ENCODE data around the gene C10orf143.
"Not testable (repeated sequence)": the region's sequence is repeated elsewhere in the genome, so short reads cannot be mapped to it uniquely, and the experiment has no call there.

C10orf143 gene

GRCh38 chr10:130025811-130026485 lies 84.7 kb downstream of the C10orf143 start:
- TF ChIP-seq CTCF (IDR thresholded peaks at IDR 0.05): no peak
- no peak for DNase-seq (ENCODE audit: low spot score)
- no peak overlapping the region for H3K27ac ChIP-seq
- no peak overlapping the region for H3K4me3 ChIP-seq

GRCh38 chr10:130025326-130025725 lies 85.3 kb downstream of the C10orf143 start:
- Histone ChIP-seq H3K27ac (no peak overlapping the region), H3K4me3 (no peak overlapping the region)
- TF ChIP-seq CTCF (IDR thresholded peaks at IDR 0.05): no peak
- DNase-seq (ENCODE audit: low spot score): no peak

- H3K27ac ChIP-seq: no peak overlapping the region
- TF ChIP-seq CTCF (IDR thresholded peaks at IDR 0.05): no peak
- H3K4me3 ChIP-seq: no peak overlapping the region
- no peak for DNase-seq (ENCODE audit: low spot score)
Measured at GRCh38 chr10:130024779-130025325, 85.8 kb downstream of the C10orf143 start.

GRCh38 chr10:130024326-130024725 lies 86.3 kb downstream of the C10orf143 start:
- DNase-seq (ENCODE audit: low spot score); H3K27ac ChIP-seq; H3K4me3 ChIP-seq: not testable (repeated sequence)

GRCh38 chr10:130023454-130024230 lies 87.0 kb downstream of the C10orf143 start:
- TF ChIP-seq CTCF (IDR thresholded peaks at IDR 0.05): no peak
- DNase-seq (ENCODE audit: low spot score): peak; percentile 69
- Histone ChIP-seq H3K27ac (no peak overlapping the region), H3K4me3 (no peak overlapping the region)

GRCh38 chr10:130022511-130023299 lies 87.9 kb downstream of the C10orf143 start:
- Histone ChIP-seq H3K4me3 (no peak overlapping the region), H3K27ac (no peak overlapping the region)
- TF ChIP-seq CTCF (IDR thresholded peaks at IDR 0.05): no peak
- DNase-seq (ENCODE audit: low spot score): peak; percentile 54

- Histone ChIP-seq H3K27ac (no peak overlapping the region), H3K4me3 (no peak overlapping the region)
- peak; percentile 49 for DNase-seq (ENCODE audit: low spot score)
- no peak for TF ChIP-seq CTCF (IDR thresholded peaks at IDR 0.05)
Measured at GRCh38 chr10:130022086-130022485, 88.5 kb downstream of the C10orf143 start.
